ENCODE results near the gene SRPRB.

DNA sequence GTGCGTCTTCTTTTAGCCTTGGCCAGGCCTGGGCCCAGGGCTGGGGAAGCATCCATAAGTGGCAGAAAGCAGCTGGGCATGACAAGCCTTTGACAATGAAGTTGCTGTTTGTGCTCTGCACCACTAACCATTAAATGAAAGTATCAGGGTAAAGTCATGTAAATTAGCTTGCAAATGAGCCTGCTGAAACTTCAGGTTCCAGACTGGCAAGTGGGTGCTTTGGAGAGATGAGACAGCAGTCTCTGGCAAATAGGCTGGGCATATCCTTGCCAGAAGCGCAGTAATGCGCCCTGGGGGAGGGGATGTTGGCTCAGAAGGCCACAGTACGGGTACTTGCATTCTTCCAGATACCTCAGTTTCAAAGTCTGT is 49.4 kb downstream of the SRPRB start:
- no peak for TF ChIP-seq POLR2A (IDR thresholded peaks at IDR 0.05; ENCODE audit: low read length)
- no peak for TF ChIP-seq GATA1 (IDR thresholded peaks at IDR 0.05; ENCODE audit: low read depth, low read length)
